Neural cell (in vitro differentiated cells): ENCODE measurements around the gene TNFRSF13B. TPM values are rescaled to one million over a fixed set of nuclear protein-coding genes. Genes with fewer than 3 reads are reported as not detected.

Source experiments
- H2AFZ ChIP-seq: fragments of 200-600, 300-800 bp; sonication (generic), shearing (Covaris generic); 2 replicates; pipeline ENCODE4 v1.6.0; 2014; ENCODE audit warnings: low read depth, mild to moderate bottlenecking, antibody characterized with exemption, low read length, moderate library complexity
- H3F3A ChIP-seq: fragments of 200-600 bp; shearing (Covaris generic); 2 replicates; pipeline ENCODE4 v1.6.1; 2016; ENCODE audit warnings: mild to moderate bottlenecking, moderate library complexity, mixed read lengths, antibody characterized with exemption, low read length; ENCODE audit not compliant: insufficient read depth, poor library complexity, severe bottlenecking
- H3K27ac ChIP-seq: fragments of 200-600, 300-800 bp; sonication (generic), shearing (Covaris generic); 2 replicates; pipeline ENCODE4 v1.5.1; 2014; ENCODE audit warnings: mild to moderate bottlenecking, low read length, moderate library complexity
- H3K27me3 ChIP-seq: fragments of 300-800, 200-600 bp; sonication (generic), shearing (Covaris generic); 2 replicates; pipeline ENCODE4 v1.6.0; 2014; ENCODE audit warnings: mild to moderate bottlenecking, low read depth, low read length, moderate library complexity; ENCODE audit not compliant: insufficient read depth
- H3K36me3 ChIP-seq: fragments of 300-800, 200-600 bp; sonication (generic), shearing (Covaris generic); 2 replicates; pipeline ENCODE4 v1.5.1; 2014; ENCODE audit warnings: mild to moderate bottlenecking, antibody characterized with exemption, low read length, moderate library complexity; ENCODE audit not compliant: insufficient read depth
- H3K4me2 ChIP-seq: fragments of 300-800, 200-600 bp; sonication (generic), shearing (Covaris generic); 2 replicates; pipeline ENCODE4 v1.6.0; 2014; ENCODE audit warnings: mild to moderate bottlenecking, low read length
- H3K4me3 ChIP-seq: fragments of 300-800, 200-600 bp; sonication (generic), shearing (Covaris generic); 2 replicates; pipeline ENCODE4 v1.5.1; 2014; ENCODE audit warnings: mild to moderate bottlenecking, low read length, moderate library complexity
- H3K79me2 ChIP-seq: fragments of 200-600 bp; shearing (Covaris generic); replicated peaks from 2 replicates; pipeline ENCODE4 v1.6.0; 2014; ENCODE audit warnings: mild to moderate bottlenecking, low read length, moderate library complexity; ENCODE audit not compliant: insufficient read depth
- H3K9ac ChIP-seq: fragments of 300-800, 200-600 bp; sonication (generic), shearing (Covaris generic); 2 replicates; pipeline ENCODE4 v1.6.1; 2016; ENCODE audit warnings: mild to moderate bottlenecking, low read length, mixed read lengths
- H3K9me2 ChIP-seq: fragments of 200-600 bp; shearing (Covaris generic); 2 replicates; pipeline ENCODE4 v1.6.1; 2016; ENCODE audit warnings: mild to moderate bottlenecking, low read length, mixed read lengths; ENCODE audit not compliant: insufficient read depth
- H3K9me3 ChIP-seq: fragments of 200-600, 300-800 bp; sonication (generic), shearing (Covaris generic); 2 replicates; pipeline ENCODE4 v1.6.1; 2016; ENCODE audit warnings: mild to moderate bottlenecking, mixed run types, low read length, moderate library complexity, mixed read lengths
- H4K20me1 ChIP-seq: fragments of 200-600 bp; shearing (Covaris generic); 2 replicates; pipeline ENCODE4 v1.6.1; 2016; ENCODE audit warnings: mild to moderate bottlenecking, mixed run types; ENCODE audit not compliant: insufficient read depth
- EP300 ChIP-seq: fragments of 450-650 bp; conservative IDR thresholded peaks from 2 replicates; pipeline ENCODE4 v1.6.1; 2014; ENCODE audit warnings: antibody characterized with exemption, mild to moderate bottlenecking, moderate library complexity; ENCODE audit not compliant: poor library complexity, severe bottlenecking
- EZH2 ChIP-seq: fragments of 200-600, 300-800 bp; shearing (Covaris generic), sonication (generic); IDR thresholded peaks from 2 replicates; pipeline ENCODE4 v1.6.1; 2014; ENCODE audit warnings: antibody characterized with exemption, low read length, borderline replicate concordance, mild to moderate bottlenecking; ENCODE audit not compliant: insufficient read depth, poor library complexity, severe bottlenecking
- MXI1 ChIP-seq: fragments of 450-650 bp; conservative IDR thresholded peaks from 2 replicates; pipeline ENCODE4 v1.6.1; 2014; ENCODE audit warnings: antibody characterized with exemption, mild to moderate bottlenecking; ENCODE audit not compliant: poor library complexity, severe bottlenecking
- POLR2AphosphoS5 ChIP-seq: IDR thresholded peaks from 2 replicates; pipeline ENCODE4 v1.6.1; 2012
- RAD21 ChIP-seq: fragments of 450-650 bp; conservative IDR thresholded peaks from 2 replicates; pipeline ENCODE4 v1.6.1; 2014; ENCODE audit warnings: antibody characterized with exemption, mild to moderate bottlenecking, moderate library complexity
- SMC3 ChIP-seq: fragments of 450-650 bp; conservative IDR thresholded peaks from 2 replicates; pipeline ENCODE4 v1.6.1; 2014; ENCODE audit warnings: antibody characterized with exemption, mild to moderate bottlenecking, moderate library complexity; ENCODE audit not compliant: poor library complexity
- TAF1 ChIP-seq: IDR thresholded peaks from 2 replicates; pipeline ENCODE4 v1.6.1; 2012; ENCODE audit warnings: low read depth
- polyA plus RNA-seq: library from polyadenylated mRNA; depleted of rRNA; stranded (reverse); fragments of >200 nt; gene quantifications from 2 replicates; pipeline ENCODE4 v1.2.3, GENCODE V29; 2014
- TF ChIP-seq, protein P1 (sequence below): IDR thresholded peaks from 2 replicates; pipeline ENCODE4 v1.6.1; 2012; ENCODE audit warnings: borderline replicate concordance
- TF ChIP-seq, protein P2 (sequence below): fragments of 450-650 bp; IDR thresholded peaks from 2 replicates; pipeline ENCODE4 v1.5.1; 2014; ENCODE audit warnings: antibody characterized with exemption, mild to moderate bottlenecking, moderate library complexity; ENCODE audit not compliant: poor library complexity, severe bottlenecking

The TNFRSF13B gene
- polyA plus RNA-seq, 1 donor from 2014 or later: not detected

- H3K9ac ChIP-seq: no peak overlapping the region
- H3K9me2 ChIP-seq: no peaks in the 10 kb centered on the region
- H3K27me3 ChIP-seq: no peaks in the 10 kb centered on the region
- H3K9me3 ChIP-seq: no peaks in the 10 kb centered on the region
- H4K20me1 ChIP-seq: no peaks in the 10 kb centered on the region
- no peaks in the 10 kb centered on the region for H3K79me2 ChIP-seq
- no peak for TF ChIP-seq TAF1
- TF ChIP-seq SMC3: no peak
- TF ChIP-seq, protein P1, sequence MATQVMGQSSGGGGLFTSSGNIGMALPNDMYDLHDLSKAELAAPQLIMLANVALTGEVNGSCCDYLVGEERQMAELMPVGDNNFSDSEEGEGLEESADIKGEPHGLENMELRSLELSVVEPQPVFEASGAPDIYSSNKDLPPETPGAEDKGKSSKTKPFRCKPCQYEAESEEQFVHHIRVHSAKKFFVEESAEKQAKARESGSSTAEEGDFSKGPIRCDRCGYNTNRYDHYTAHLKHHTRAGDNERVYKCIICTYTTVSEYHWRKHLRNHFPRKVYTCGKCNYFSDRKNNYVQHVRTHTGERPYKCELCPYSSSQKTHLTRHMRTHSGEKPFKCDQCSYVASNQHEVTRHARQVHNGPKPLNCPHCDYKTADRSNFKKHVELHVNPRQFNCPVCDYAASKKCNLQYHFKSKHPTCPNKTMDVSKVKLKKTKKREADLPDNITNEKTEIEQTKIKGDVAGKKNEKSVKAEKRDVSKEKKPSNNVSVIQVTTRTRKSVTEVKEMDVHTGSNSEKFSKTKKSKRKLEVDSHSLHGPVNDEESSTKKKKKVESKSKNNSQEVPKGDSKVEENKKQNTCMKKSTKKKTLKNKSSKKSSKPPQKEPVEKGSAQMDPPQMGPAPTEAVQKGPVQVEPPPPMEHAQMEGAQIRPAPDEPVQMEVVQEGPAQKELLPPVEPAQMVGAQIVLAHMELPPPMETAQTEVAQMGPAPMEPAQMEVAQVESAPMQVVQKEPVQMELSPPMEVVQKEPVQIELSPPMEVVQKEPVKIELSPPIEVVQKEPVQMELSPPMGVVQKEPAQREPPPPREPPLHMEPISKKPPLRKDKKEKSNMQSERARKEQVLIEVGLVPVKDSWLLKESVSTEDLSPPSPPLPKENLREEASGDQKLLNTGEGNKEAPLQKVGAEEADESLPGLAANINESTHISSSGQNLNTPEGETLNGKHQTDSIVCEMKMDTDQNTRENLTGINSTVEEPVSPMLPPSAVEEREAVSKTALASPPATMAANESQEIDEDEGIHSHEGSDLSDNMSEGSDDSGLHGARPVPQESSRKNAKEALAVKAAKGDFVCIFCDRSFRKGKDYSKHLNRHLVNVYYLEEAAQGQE: no peak
- no peak for TF ChIP-seq RAD21
- no peak for TF ChIP-seq EZH2
- TF ChIP-seq, protein P2, sequence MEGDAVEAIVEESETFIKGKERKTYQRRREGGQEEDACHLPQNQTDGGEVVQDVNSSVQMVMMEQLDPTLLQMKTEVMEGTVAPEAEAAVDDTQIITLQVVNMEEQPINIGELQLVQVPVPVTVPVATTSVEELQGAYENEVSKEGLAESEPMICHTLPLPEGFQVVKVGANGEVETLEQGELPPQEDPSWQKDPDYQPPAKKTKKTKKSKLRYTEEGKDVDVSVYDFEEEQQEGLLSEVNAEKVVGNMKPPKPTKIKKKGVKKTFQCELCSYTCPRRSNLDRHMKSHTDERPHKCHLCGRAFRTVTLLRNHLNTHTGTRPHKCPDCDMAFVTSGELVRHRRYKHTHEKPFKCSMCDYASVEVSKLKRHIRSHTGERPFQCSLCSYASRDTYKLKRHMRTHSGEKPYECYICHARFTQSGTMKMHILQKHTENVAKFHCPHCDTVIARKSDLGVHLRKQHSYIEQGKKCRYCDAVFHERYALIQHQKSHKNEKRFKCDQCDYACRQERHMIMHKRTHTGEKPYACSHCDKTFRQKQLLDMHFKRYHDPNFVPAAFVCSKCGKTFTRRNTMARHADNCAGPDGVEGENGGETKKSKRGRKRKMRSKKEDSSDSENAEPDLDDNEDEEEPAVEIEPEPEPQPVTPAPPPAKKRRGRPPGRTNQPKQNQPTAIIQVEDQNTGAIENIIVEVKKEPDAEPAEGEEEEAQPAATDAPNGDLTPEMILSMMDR: no peak
- no peak for TF ChIP-seq POLR2AphosphoS5
- no peak for TF ChIP-seq EP300
- TF ChIP-seq MXI1: no peak
- no peak overlapping the region for H2AFZ ChIP-seq
- H3K27ac ChIP-seq: no peak overlapping the region
- H3K36me3 ChIP-seq: no peaks in the 10 kb centered on the region
- no peaks in the 10 kb centered on the region for H3F3A ChIP-seq
- no peak overlapping the region for H3K4me3 ChIP-seq
- H3K4me2 ChIP-seq: no peak overlapping the region
These were observed 33.9 kb downstream of the TNFRSF13B start for GRCh38 chr17:16938031-16938430.

GRCh38 chr17:16937431-16937830, 34.5 kb downstream of the TNFRSF13B start:
- TF ChIP-seq EP300 (no peak), EZH2 (no peak)
- Histone ChIP-seq H2AFZ (no peak overlapping the region), H4K20me1 (no peaks in the 10 kb centered on the region), H3F3A (no peaks in the 10 kb centered on the region), H3K9me3 (no peaks in the 10 kb centered on the region), H3K27ac (no peak overlapping the region), H3K9ac (no peak overlapping the region), H3K4me3 (no peak overlapping the region), H3K27me3 (no peaks in the 10 kb centered on the region), H3K36me3 (no peaks in the 10 kb centered on the region), H3K4me2 (no peak overlapping the region), H3K79me2 (no peaks in the 10 kb centered on the region), H3K9me2 (no peaks in the 10 kb centered on the region)
